ENCODE results near the gene PRICKLE4.
A peak's percentile ranks its signal among the peaks of the same experiment; 100 is the strongest.

The PRICKLE4 gene

DNA sequence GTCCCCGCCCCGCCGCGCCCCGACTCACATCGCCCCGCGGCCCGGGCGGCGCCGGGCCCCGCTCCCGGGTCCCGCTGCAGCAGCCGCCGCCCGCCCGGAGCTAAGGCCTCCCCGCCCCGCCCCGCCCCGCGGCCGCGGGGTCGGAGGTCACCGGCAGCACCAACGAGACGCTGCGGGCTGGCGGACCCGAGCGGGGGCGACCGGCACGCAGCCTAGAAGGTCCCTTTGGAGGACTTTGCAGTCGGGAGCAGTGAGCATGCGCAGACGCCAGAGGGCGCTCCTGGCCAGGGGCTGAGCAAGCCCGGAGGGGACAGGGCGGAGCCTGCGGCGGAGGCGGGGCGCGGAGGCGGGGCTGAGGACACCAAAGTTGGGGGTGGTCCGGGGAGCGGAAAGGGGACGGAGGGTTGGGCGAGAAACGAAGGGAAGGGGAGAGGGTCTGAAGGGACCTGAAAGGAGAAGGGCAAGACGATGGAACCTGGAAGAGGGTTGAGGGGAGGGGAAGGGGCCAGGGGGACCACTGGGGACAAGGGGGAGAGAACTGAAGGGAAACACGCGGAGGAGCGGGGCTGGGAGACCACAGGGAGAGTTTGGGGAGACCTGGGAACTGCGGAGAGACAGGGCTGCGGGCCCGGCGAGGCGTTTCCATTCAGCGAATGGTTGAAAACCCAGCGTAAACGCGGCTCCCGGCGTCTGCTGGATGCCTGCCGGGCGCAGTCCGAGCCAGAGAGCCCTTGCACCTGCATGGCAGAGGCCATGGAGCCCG lies 613 bp upstream of the PRICKLE4 start, which contains the start of gene FRS3:
Gene FRS3, minus strand, starts transcription at position 113 of the 763 bp plus-strand sequence. CDS start 2,913 bp downstream, outside the sequence.
- H4K8ac ChIP-seq (ENCODE audit: low read depth, low read length): peak within 1 kb of the TSS; percentile 25
- H3K23ac ChIP-seq (ENCODE audit: low read length): no peak within 1 kb of the TSS
- no peak within 1 kb of the TSS for H2BK12ac ChIP-seq (ENCODE audit: low read length)
- peak within 1 kb of the TSS; percentile 63 for H4K91ac ChIP-seq (ENCODE audit: low read depth, low read length)
- no peaks in the 10 kb centered on the region for H3K9me3 ChIP-seq (ENCODE audit: insufficient read depth, low read depth, low read length)
- H3K9ac ChIP-seq (ENCODE audit: low read length): peak within 1 kb of the TSS; percentile 78
- WGBS (ENCODE audit: extremely low coverage, insufficient coverage, insufficient read length): no CpG with 5 or more reads among the region's 73 CpGs
- peaks cover 9 to 18% of the 10 kb centered on the region in 2 experiments for H3K4me1 ChIP-seq (ENCODE audit: control insufficient read depth in 1 of 2, insufficient read depth in 2 of 2, low read length in 2 of 2)
- H3K14ac ChIP-seq (ENCODE audit: low read length): peak within 1 kb of the TSS; percentile 29
- peak within 1 kb of the TSS; percentile 72 for H3K4me3 ChIP-seq (ENCODE audit: low read depth, low read length)
- H3K79me2 ChIP-seq (ENCODE audit: control insufficient read depth, insufficient read depth, low read length, poor library complexity): no peaks in the 10 kb centered on the region
- H2BK5ac ChIP-seq (ENCODE audit: low read depth, low read length, poor library complexity): no peak within 1 kb of the TSS
- H2AK5ac ChIP-seq (ENCODE audit: low read length): peak within 1 kb of the TSS; percentile 3
- H2AFZ ChIP-seq (ENCODE audit: insufficient read depth, low read length, poor library complexity): peak within 1 kb of the TSS; percentile 75
- H2BK120ac ChIP-seq (ENCODE audit: insufficient read depth, low read length, poor library complexity): peak within 1 kb of the TSS; percentile 34
- DNase-seq: peak; percentile 94 to 98
- H3K18ac ChIP-seq (ENCODE audit: low read length): peak within 1 kb of the TSS; percentile 72
- H3K4ac ChIP-seq (ENCODE audit: low read depth, low read length): peak within 1 kb of the TSS; percentile 7
- H3K27me3 ChIP-seq (ENCODE audit: insufficient read depth, low read length): no peaks in the 10 kb centered on the region
- H3K79me1 ChIP-seq (ENCODE audit: low read length): peaks cover 2% of the 10 kb centered on the region
- H4K12ac ChIP-seq (ENCODE audit: low read depth, low read length): peak within 1 kb of the TSS; percentile 11
- H3K27ac ChIP-seq (ENCODE audit: low read depth, low read length): no peak within 1 kb of the TSS
- peaks cover 7 to 9% of the 10 kb centered on the region in 2 experiments for H3K36me3 ChIP-seq (ENCODE audit: control insufficient read depth in 1 of 2, insufficient read depth in 2 of 2, low read length in 2 of 2)
- peak within 1 kb of the TSS; percentile 90 for H3K4me2 ChIP-seq (ENCODE audit: low read length)

DNA sequence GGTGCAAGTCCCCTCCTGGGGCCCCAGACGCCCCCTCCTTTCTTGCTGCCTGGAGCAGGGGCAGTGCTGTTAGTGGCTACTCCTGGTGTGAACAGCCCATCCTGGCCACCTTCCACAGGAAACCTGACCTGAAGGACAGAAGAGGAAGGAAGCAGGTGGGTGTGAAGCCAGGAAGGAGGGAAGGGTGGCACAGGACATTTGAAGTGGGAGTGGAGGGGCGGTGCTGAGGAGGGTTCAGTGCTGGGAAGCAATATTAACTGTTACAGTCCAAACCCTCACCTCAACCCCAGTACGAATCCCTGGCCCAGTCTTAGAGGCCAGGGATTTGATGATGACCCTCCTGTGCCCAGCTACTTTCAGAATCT lies 766 bp downstream of the PRICKLE4 start:
- H3K27me3 ChIP-seq (ENCODE audit: insufficient read depth, low read length): no peaks in the 10 kb centered on the region
- no peak overlapping the region for H3K27ac ChIP-seq (ENCODE audit: low read depth, low read length)
- no peak overlapping the region for H4K91ac ChIP-seq (ENCODE audit: low read depth, low read length)
- H2AFZ ChIP-seq (ENCODE audit: insufficient read depth, low read length, poor library complexity): no peak overlapping the region
- peaks cover 20 to 29% of the 10 kb centered on the region in 2 experiments for H3K4me1 ChIP-seq (ENCODE audit: control insufficient read depth in 1 of 2, insufficient read depth in 2 of 2, low read length in 2 of 2)
- H3K14ac ChIP-seq (ENCODE audit: low read length): no peak overlapping the region
- no peak overlapping the region for H2AK5ac ChIP-seq (ENCODE audit: low read length)
- no peak for DNase-seq
- no peak overlapping the region for H3K9ac ChIP-seq (ENCODE audit: low read length)
- no peak overlapping the region for H4K12ac ChIP-seq (ENCODE audit: low read depth, low read length)
- H3K36me3 ChIP-seq (ENCODE audit: control insufficient read depth in 1 of 2, insufficient read depth in 2 of 2, low read length in 2 of 2): peaks cover 3 to 4% of the 10 kb centered on the region in 2 experiments
- H2BK120ac ChIP-seq (ENCODE audit: insufficient read depth, low read length, poor library complexity): no peak overlapping the region
- H3K4me3 ChIP-seq (ENCODE audit: low read depth, low read length): no peak overlapping the region
- H3K9me3 ChIP-seq (ENCODE audit: insufficient read depth, low read depth, low read length): no peaks in the 10 kb centered on the region
- H3K79me1 ChIP-seq (ENCODE audit: low read length): peaks cover 2% of the 10 kb centered on the region
- no peak overlapping the region for H2BK5ac ChIP-seq (ENCODE audit: low read depth, low read length, poor library complexity)
- H3K23ac ChIP-seq (ENCODE audit: low read length): no peak overlapping the region
- H2BK12ac ChIP-seq (ENCODE audit: low read length): no peak overlapping the region
- peak overlapping the region; percentile 87 for H3K4me2 ChIP-seq (ENCODE audit: low read length)
- H3K79me2 ChIP-seq (ENCODE audit: control insufficient read depth, insufficient read depth, low read length, poor library complexity): no peaks in the 10 kb centered on the region
- no CpG with 5 or more reads among the region's 3 CpGs for WGBS (ENCODE audit: extremely low coverage, insufficient coverage, insufficient read length)
- H3K18ac ChIP-seq (ENCODE audit: low read length): no peak overlapping the region
- no peak overlapping the region for H4K8ac ChIP-seq (ENCODE audit: low read depth, low read length)
- H3K4ac ChIP-seq (ENCODE audit: low read depth, low read length): no peak overlapping the region

DNA sequence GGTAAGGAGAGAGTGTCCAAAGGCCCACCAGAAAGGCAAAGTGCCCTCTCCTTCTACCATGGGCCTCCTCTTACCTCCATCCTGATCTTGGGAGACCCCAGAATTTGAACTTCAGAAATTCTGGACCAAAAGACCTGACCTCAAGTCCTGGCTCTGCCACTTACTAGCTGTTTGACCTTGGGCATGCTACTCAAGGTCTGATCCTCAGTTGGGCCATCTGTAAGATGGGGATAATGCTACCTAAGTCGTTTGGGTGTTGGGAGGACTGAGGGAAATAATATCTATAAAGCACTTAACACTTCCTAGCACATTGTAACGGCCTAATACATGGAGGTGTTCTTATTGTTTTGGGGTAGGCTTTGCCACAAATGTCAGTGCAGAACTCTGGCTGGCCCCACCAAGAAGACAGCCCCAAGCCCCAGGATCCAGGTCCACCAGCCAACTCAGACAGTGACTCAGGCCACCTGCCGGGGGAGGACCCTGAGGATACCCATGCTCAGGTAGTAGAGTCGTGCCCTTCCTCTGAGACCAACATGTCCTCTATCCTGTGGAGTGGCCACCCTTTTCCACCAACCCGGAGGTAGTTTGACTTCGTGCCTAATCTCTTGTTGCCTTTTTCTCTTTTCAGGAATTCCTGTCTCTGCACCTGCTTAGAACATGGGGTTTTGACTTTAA lies 2.7 kb downstream of the PRICKLE4 start:
- H3K27ac ChIP-seq (ENCODE audit: low read depth, low read length): no peak overlapping the region
- peaks cover 20 to 29% of the 10 kb centered on the region in 2 experiments for H3K4me1 ChIP-seq (ENCODE audit: control insufficient read depth in 1 of 2, insufficient read depth in 2 of 2, low read length in 2 of 2)
- no peak for DNase-seq
- H3K79me2 ChIP-seq (ENCODE audit: control insufficient read depth, insufficient read depth, low read length, poor library complexity): peaks cover 9% of the 10 kb centered on the region
- no peak overlapping the region for H3K18ac ChIP-seq (ENCODE audit: low read length)
- H3K9ac ChIP-seq (ENCODE audit: low read length): no peak overlapping the region
- H2BK120ac ChIP-seq (ENCODE audit: insufficient read depth, low read length, poor library complexity): no peak overlapping the region
- no peak overlapping the region for H4K8ac ChIP-seq (ENCODE audit: low read depth, low read length)
- no peaks in the 10 kb centered on the region for H3K27me3 ChIP-seq (ENCODE audit: insufficient read depth, low read length)
- H3K79me1 ChIP-seq (ENCODE audit: low read length): peaks cover 14% of the 10 kb centered on the region
- no peak overlapping the region for H2BK5ac ChIP-seq (ENCODE audit: low read depth, low read length, poor library complexity)
- H3K36me3 ChIP-seq (ENCODE audit: control insufficient read depth in 1 of 2, insufficient read depth in 2 of 2, low read length in 2 of 2): no peaks in the 10 kb centered on the region
- no peak overlapping the region for H4K12ac ChIP-seq (ENCODE audit: low read depth, low read length)
- H3K4me3 ChIP-seq (ENCODE audit: low read depth, low read length): no peak overlapping the region
- H2AK5ac ChIP-seq (ENCODE audit: low read length): no peak overlapping the region
- no peak overlapping the region for H2BK12ac ChIP-seq (ENCODE audit: low read length)
- H3K23ac ChIP-seq (ENCODE audit: low read length): no peak overlapping the region
- H2AFZ ChIP-seq (ENCODE audit: insufficient read depth, low read length, poor library complexity): no peak overlapping the region
- H3K4me2 ChIP-seq (ENCODE audit: low read length): no peak overlapping the region
- H4K91ac ChIP-seq (ENCODE audit: low read depth, low read length): no peak overlapping the region
- H3K14ac ChIP-seq (ENCODE audit: low read length): no peak overlapping the region
- no peaks in the 10 kb centered on the region for H3K9me3 ChIP-seq (ENCODE audit: insufficient read depth, low read depth, low read length)
- no CpG with 5 or more reads among the region's 6 CpGs for WGBS (ENCODE audit: extremely low coverage, insufficient coverage, insufficient read length)
- no peak overlapping the region for H3K4ac ChIP-seq (ENCODE audit: low read depth, low read length)

DNA sequence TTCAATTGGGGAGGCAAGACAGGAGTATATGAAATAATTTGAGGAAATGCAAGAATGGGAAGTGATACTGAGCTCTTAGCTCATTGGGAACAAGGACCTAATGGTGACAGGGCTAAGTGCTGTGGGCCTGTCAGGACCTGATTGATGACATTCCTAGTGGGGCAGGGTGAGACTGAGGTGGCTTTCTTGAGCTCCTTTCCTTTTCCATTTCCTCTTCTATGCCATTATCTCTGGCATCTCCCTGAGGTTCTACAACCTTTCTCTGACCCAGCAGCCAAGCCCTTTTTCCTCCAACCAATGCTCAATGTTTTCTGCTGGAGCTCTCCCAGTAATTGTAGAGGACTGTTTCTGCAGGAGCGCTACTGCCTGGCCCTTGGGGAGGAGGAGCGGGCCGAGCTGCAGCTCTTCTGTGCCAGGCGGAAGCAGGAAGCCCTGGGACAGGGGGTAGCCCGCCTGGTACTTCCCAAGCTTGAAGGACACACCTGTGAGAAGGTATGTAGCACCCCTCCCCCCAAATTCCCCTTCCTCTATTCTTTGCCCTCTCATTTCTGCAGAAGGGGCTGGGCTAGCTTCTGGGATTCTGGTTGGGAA lies 4.1 kb downstream of the PRICKLE4 start:
- H4K12ac ChIP-seq (ENCODE audit: low read depth, low read length): no peak overlapping the region
- peaks cover 17 to 26% of the 10 kb centered on the region in 2 experiments for H3K4me1 ChIP-seq (ENCODE audit: control insufficient read depth in 1 of 2, insufficient read depth in 2 of 2, low read length in 2 of 2)
- no peak overlapping the region for H2BK12ac ChIP-seq (ENCODE audit: low read length)
- H3K14ac ChIP-seq (ENCODE audit: low read length): no peak overlapping the region
- H3K9me3 ChIP-seq (ENCODE audit: insufficient read depth, low read depth, low read length): no peaks in the 10 kb centered on the region
- no peak overlapping the region for H3K18ac ChIP-seq (ENCODE audit: low read length)
- WGBS (ENCODE audit: extremely low coverage, insufficient coverage, insufficient read length): no CpG with 5 or more reads among the region's 5 CpGs
- no peak overlapping the region for H2BK120ac ChIP-seq (ENCODE audit: insufficient read depth, low read length, poor library complexity)
- peaks cover 9% of the 10 kb centered on the region for H3K79me2 ChIP-seq (ENCODE audit: control insufficient read depth, insufficient read depth, low read length, poor library complexity)
- DNase-seq: peak; percentile 56 to 83
- no peak overlapping the region for H4K91ac ChIP-seq (ENCODE audit: low read depth, low read length)
- no peak overlapping the region for H3K27ac ChIP-seq (ENCODE audit: low read depth, low read length)
- no peak overlapping the region for H2AK5ac ChIP-seq (ENCODE audit: low read length)
- no peak overlapping the region for H3K4ac ChIP-seq (ENCODE audit: low read depth, low read length)
- H3K9ac ChIP-seq (ENCODE audit: low read length): no peak overlapping the region
- no peak overlapping the region for H3K23ac ChIP-seq (ENCODE audit: low read length)
- no peak overlapping the region for H4K8ac ChIP-seq (ENCODE audit: low read depth, low read length)
- H3K79me1 ChIP-seq (ENCODE audit: low read length): peaks cover 12% of the 10 kb centered on the region
- H3K4me3 ChIP-seq (ENCODE audit: low read depth, low read length): no peak overlapping the region
- H2BK5ac ChIP-seq (ENCODE audit: low read depth, low read length, poor library complexity): no peak overlapping the region
- H2AFZ ChIP-seq (ENCODE audit: insufficient read depth, low read length, poor library complexity): no peak overlapping the region
- no peaks in the 10 kb centered on the region for H3K27me3 ChIP-seq (ENCODE audit: insufficient read depth, low read length)
- peak overlapping the region; percentile 22 for H3K4me2 ChIP-seq (ENCODE audit: low read length)
- H3K36me3 ChIP-seq (ENCODE audit: control insufficient read depth in 1 of 2, insufficient read depth in 2 of 2, low read length in 2 of 2): peaks cover 4 to 8% of the 10 kb centered on the region in 2 experiments
